Measurements from ENCODE around the gene TMEM252.
A peak's percentile ranks its signal among the peaks of the same experiment; 100 is the strongest.

Gene TMEM252, protein sequence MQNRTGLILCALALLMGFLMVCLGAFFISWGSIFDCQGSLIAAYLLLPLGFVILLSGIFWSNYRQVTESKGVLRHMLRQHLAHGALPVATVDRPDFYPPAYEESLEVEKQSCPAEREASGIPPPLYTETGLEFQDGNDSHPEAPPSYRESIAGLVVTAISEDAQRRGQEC

DNA sequence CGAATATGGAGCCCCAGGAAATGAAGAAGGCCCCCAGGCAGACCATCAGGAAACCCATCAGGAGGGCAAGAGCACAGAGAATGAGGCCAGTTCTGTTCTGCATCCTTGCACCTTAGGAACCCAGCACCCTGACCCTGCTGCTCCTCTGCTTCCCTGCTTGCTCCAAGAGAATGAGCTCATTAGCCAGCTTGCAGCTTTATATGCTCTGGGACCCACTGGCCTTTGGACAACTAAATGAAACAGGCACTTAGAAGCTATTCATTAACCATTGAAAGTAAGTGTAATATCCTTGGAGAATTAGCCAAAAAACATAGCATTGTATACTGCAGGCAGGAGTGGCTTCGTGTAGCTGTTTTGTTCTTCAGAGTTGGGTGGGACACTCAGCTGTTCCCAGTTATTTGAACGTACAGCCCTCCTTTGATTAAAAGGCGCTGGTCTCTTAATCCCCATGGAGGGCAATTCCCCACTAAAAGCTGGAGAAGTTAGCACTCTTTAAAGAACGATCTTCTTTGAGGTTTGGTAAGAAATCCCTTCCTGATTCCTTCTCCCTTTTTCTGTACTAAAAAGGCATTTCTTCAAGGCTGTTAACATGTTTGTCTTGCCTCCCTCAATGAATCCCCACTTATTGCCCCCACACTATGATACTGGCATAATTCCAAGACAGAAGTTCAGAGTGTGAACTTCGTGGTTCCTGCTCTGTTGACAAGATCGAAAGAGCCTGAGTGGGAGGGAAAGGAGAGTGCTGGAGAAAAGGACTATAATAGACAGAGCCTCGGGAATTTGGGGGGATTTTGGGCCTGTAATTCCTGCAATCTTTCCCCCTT is at the start of gene TMEM252:
Gene TMEM252 (minus strand): TSS at position 172 of the 824 bp plus-strand sequence. CDS start 69 bp downstream, at position 103.
- DNase-seq (ENCODE audit: low read depth): no peak

DNA sequence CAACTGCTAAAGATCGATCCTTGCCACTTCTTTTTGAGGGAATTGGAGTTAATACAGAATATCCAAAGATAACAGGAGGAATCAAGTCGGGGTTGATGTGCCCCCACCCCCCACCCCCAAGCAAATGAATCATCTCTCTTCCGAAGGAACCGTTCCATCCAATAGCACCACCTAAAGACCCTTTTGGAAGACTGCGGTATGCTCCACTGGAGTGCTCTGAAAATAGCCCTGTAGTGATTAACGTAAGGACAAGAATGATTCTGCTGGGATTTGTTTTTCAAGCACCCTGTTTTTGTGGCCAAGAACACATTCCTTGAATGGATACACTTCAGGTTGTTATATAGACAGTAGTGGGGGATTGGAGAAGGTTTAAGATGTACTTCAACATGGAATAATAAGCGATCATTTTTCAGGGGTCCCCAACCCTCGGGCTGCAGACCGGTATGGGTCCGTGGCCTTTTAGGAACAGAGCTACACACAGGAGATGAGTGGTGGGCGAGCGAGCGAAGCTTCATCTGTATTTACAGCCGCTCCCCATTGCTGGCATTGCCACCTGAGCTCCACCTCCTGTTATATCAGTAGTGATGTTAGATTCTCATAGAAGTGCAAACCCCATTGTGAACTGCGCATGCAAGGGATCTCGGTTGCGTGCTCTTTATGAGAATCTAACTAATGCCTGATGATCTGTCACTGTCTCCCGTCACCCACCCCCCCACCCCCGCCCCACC is 44.5 kb upstream of the TMEM252 start:
- no peak for DNase-seq (ENCODE audit: low read depth)

DNA sequence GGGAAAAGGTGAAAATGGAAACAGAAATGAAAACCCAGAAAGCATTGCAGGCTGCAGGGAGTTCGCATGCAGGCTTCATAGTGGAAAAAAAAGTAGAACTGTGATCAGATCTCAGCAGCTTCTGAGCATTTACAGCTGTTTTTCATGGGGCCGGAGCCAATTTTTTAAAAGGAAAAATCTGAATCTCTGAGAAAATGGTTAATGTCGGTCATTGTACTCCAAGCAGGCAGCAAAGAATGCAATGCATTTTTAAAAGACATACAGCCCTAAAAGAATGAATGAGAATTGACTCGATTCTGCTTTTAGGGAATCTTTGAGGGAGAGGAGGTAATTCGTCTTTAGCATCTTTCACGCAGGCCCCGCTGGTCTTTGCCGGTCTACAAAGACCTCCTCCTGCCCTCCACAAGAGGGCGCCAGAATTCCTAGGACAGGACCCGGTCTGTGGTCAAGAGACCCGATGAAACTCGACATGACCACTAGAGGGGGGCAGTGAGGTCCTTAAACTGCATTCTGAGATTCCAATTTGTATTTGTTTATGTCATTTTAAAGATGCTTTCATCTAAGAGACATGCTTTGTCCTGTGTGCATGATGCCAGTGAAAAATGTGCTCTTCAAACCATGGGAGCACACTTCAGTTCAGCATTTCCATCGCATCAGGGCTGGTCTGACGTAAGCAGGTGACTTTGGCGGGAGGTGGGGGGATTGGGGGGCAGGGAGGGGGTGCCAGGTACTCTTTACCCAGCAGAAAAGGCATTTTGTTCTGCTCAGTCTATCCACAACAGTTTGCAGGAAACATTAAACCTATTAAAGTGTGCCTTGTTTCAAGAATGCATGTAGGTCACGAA is 43.7 kb upstream of the TMEM252 start:
- DNase-seq (ENCODE audit: low read depth): peak; percentile 72

DNA sequence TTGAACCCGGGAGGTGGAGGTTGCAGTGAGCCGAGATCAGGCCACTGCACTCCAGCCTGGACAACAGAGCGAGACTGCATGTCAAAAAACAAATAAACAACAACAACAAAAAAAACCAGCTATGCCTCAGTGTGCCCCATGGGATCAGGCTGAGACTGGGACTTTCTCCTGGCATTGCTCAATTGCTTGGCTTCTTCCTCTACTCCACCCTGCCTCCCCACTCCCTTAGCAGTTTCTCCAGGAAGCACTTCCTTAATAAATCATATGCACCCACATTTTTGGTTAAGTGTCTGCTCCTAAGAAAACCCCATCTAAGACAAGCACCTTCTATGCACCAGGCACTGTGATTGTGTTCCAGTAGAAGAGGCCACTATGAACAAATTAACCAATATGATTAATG is 41.0 kb upstream of the TMEM252 start:
- no peak for DNase-seq (ENCODE audit: low read depth)

DNA sequence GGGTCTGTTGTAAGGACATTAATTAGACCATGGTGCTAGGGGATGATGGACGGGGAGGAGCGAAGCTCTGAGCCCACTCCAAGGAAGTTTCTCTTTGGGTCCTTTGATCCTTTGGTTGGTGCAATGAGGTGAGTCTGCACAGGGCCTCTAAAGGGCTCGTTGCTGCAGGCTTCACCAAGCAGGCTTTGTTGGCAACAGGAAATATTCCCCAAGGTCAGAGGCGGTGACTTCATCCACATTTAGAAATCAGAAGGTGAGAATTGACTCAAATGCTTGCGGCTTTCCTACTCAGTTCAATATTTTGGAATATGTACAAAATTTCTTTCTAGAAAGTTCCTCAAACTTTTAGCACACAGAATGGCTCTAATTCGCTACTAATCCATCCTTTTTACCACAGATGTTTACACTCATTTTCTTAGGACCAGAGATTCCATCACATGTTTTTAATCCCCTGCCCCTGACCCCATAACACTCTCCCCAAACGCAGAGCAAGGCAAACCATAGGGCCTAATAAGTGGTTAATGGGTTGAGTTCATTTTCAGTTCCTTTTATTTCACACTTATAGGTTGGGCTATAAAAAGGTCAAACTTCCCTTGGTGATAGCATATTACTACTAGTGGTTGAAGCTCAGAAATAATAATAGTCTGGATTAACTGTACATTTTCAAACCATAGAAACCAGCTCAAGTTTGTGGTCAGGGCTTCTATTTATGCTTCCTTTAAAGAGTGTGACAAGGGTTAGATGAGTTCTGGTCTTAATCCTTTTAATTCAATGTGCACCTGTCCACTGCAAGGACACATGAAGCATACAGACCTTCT is 37.3 kb upstream of the TMEM252 start:
- DNase-seq (ENCODE audit: low read depth): no peak

DNA sequence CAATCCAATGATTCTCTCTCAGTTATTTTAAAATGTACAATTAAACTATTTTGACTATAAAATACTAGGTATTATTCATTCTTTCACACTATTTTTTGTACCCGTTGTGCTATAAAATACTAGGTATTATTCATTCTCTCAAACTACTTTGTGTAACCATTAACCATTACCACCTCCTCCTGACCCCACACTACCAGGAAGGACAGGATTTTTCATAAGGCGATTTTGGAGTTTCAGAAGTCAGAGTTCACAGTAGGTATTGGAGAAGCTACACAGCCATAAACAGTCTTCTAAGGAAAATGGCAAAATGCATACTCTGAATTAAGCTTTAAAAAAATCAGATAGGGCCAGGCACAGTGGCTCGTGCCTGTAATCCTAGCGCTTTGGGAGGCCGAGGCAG is 35.1 kb upstream of the TMEM252 start:
- no peak for DNase-seq (ENCODE audit: low read depth)

DNA sequence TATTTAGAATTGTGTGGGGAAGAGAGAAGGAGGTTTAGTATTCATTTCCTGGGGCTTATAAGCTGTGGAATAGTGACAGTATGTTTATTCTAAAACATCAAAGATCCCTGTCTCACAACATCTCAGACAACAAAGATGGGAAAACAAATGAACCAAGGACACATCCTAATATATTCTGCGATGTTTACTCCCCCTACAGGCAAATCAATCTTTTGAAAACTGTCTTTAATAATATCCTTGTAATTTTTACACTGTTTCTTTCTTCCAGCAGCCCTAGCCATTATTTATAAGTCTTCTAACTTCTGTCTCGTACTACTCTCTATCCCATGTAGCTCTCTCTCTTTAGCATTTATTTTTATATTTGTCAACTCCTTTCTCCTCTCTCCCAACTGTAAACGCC is 33.5 kb upstream of the TMEM252 start:
- no peak for DNase-seq (ENCODE audit: low read depth)

DNA sequence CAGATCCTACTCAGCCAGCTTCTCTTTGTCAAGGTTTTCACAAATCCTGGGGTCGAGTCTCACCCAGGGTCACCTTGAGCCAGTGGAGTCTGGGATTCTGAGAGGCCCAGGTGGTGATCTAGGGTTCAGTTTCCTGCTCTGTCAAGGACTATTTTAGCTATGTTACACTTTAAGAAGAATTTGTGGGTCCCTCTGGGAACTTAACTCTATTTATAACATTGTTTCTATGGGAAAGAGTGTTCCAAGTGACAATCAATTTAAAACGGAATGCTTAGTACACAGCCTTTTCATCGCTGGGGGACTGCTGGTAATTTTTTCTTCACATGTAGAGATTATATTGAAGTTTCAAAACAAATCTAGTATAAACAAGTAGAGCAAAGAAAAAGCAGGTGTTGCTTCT is 26.9 kb upstream of the TMEM252 start:
- no peak for DNase-seq (ENCODE audit: low read depth)

DNA sequence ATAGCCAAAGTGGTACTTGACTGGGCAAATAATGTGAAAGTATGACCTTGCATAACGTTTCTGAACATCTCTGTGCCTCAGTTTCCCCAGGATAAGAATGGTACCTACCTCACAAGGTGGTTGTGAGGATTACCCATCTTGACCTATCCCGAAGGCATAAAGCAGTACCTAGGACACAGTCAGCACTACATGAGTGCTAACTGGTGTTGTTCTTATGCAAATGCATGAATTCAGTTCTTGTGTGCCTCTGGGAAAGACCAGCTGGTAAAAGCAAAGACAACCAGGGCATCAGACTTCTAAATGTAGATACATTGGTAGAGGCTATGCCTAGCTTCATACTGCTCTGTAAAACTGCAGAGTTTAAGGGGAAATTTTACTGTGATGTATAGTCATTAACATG is 21.8 kb upstream of the TMEM252 start:
- no peak for DNase-seq (ENCODE audit: low read depth)

DNA sequence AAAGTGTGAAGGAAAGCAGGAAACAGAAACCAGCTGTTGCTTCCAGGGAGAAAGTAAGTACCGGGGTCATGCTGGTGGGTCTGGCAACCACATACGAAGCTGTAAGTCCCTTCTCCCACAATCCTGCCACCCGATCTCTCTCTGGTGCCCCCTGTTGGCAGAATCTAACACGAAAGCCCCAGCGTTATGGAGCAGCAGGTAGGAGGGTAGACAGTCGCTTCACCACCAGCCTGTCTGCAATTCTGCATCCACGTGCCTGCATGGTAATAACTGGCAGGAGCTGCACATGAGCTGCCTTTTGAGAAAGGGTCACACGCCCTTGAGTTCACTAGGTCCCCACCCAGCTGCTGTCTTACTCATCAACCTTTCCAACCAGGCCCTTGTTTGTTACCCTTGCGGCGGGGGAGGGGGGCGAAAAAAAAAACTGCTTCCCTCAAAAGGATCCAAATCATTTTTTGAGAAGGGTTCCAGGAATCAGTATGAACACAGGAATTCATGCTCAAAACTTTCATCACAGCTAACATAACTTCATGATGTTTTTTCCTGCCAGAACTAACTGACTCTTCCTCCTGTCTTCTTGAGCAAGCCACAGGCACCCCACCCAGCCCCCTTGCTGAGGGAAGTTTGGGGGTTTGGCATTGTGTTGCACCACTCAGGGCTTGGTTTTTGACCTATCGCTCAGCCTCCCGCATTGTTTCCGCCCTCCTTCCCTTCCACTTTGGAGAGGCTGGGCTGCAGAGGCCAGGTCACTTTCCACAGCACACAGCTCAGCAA is 19.6 kb upstream of the TMEM252 start:
- peak; percentile 76 for DNase-seq (ENCODE audit: low read depth)

DNA sequence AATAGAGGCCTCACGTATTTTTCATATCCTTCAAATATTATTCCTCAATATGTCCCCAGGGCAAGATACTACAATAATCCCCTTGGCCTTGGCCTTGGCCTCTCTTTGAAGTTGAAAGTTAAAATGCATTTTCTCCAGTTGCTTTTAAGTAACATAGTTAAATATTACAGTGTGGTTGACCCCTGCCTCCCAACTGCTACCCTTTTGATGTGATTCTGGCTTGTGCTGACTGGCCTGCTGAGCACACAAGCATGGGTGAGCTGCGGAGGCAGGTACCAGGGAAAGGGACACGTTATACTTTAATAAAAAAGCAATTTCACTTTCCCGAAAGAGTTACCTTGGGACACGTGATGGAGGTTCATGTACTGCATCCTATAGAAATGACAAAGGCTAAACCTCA is 17.9 kb upstream of the TMEM252 start:
- DNase-seq (ENCODE audit: low read depth): no peak

DNA sequence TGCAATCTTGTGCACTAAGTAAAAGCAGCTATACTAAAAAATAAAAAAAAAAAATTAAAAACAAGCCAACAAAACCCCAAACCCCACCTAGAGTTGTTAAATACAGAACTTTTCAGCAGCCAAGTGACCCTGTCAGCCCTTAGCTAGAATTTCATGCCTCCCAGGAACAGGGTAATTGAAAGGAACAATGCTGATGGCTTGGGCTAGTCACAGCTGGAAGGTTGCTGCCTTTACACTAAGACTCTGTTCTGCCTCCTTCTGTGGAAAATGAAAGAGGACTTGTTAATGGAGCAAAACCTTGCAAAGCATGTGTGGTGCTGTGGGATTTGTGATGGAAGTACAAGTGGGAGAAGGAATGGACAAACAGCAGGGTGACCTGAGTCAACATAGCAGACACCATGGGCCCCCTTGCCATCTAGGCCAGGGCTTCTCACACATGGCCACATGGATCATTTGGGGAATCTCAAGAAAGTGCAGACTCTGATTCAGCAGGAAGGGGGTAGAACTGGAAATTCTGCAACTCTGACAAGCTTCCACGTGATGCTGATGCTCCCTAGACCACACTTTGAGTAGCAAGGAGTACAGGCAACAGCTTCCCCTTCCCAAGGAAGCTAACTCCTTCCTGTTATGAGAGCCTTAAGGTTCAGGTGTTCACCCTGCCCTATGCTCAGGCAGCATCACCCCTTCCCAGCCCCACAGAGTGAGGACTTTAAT is 14.9 kb upstream of the TMEM252 start:
- no peak for DNase-seq (ENCODE audit: low read depth)

DNA sequence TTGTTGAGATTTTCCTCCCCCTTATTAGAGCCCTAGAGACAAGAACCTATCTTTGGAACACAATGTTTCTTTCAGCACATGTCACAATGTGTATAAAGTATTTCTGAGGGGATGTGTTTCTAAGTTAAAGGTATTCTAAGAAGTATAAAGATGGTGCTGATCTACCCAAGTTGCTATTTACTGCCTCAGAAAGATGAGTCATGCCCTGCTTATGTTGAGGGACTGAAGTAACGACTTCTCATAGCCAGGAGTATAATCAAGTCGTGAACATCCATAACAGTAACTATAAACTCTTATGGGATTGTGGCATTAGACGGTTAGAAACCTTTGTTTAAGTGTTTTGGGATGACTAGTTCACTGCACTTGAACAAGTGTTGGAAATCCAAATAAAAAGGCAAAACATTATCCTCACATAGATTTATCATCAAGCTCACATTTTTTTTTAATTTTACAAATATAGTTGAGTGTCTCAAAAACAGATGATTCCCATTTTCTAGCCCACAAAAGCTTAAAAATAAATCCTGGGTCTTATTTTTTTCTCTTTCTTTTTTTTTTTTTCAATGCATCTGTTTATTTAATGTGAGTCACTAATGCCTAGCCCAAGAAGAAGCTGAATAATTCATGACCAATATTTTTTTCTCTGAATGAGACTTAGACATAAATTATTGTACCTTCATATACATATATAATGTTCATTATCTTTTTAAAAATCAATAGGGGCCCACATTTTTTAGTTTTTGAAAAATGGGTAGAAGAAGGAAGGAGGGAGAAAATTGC is 12.2 kb upstream of the TMEM252 start:
- peak; percentile 71 for DNase-seq (ENCODE audit: low read depth)

DNA sequence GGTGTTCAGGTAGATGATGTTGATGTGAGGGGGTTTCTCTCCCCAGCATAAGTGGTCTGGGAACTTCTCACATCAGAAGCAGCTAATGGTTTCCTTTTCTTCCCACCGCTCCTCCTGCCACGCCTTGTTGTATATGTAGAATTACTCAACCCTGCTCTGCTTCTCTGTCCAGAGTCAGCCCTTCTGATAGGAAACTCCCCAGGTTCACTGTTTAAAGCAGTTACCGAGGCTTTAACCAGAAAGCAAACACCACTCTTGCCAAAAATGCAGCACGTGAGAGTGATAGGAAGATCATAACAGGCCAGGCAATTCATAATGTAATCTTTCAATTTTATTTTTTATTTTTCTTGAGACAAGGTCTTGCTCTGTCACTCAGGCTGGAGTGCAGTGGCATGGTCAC is 10.5 kb upstream of the TMEM252 start:
- DNase-seq (ENCODE audit: low read depth): peak; percentile 10

DNA sequence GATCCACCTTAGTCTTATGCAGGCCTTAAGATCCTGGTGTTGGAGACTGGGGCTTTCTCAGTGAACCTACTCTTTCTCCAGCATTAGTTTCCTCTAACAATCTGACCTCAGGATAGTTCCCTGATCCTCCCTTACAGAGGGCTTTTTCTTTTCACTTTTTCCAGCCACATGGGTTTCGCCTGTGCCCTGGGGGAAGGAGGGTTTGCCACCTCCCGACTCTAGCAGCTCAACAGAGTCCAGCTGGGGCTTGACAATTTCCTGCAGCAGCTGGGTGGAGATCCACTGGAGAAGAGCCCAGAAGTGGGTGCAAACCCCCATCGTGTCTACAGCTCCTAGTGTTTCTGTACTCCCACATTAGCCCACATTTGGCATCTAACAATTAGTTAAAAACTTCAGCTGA is 7.6 kb upstream of the TMEM252 start:
- no peak for DNase-seq (ENCODE audit: low read depth)

DNA sequence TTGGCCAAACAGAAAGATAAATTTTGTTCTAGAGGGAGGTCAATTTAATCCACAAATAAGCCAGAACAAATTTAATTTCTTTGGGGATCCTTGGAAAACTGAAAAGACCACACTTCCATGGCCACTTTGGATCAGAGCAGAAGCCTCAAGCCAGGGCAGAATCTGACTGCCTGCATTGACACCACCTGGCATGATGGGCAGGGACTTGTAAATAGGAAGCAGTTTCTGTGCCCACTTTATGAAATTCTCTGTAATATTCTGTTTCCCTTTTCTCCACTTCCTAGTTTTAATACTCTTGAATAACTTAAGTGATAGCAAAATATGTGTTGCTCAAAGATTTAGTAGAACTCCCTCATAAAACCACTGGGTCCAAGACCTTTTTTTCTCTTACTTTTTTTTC is 6.7 kb upstream of the TMEM252 start:
- DNase-seq (ENCODE audit: low read depth): no peak

DNA sequence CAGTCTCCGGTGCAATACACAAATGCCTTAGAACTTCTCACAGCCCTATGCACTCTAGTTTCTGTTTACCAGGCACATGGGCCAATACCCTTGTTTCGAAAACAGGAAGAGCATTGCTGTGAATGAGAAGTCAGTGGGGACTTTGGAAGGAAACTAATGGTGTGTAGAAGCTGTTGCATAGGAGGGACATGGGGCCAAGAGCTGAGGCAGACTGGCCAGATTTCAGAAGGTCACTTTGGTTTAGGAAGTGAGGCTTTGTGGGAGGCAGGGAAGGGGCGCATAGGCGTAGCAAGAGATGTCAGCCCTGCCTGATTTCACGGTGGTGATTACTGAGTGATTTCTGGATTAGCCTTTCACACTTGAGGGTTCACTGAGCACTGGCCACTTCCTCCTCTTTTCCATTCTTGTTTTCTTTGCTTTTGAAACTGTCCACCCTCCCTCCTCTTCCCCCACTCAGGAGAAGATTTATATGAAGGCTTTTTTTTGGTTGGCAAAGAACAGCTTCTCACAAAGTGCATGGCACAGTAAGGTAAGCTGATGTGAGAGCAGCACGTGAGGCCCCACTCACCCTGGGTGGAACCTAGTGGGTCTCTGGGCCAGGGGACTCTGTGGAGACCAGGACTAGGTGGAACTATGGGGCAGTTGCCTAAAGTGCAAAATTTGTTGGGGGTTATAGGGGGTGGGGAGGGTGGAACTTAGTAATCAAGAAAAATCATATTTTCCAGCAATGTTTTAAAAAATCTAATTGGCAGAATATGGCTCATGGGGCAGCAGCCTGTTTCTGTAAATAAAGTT is 6.1 kb upstream of the TMEM252 start:
- DNase-seq (ENCODE audit: low read depth): no peak

DNA sequence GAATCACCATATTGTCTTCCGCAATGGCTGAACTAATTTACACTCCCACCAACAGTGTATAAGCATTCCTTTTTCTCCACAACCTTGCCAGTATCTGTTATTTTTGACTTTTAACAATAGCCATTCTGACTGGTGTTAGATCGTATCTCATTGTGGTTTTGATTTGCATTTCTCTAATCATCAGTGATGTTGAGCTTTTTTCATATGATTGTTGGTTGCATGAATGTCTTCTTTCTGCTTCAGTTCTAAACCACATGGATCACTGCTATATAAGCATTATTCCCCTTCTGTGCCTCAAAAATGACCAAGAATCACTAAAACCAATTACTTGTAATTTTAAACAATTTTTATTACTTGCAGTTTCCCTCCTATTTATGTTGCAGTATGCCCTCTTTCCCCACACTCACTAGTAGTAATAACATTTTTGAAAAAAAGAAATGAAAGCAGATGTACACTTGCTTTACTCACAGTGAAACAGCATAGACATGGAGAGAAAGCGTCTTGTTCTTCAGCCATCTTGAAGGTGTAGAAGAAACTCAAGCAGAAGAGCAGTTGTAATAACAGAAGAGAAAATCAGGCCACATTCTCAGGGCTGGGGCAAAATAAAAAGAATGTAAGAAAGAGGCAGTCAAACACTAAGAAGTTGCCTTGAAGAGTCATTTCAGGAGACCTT is 4.5 kb upstream of the TMEM252 start:
- DNase-seq (ENCODE audit: low read depth): no peak

Data from amniotic epithelial cell (primary cell).